Adrenal gland (tissue), 5 donors: Measurements from ENCODE around the gene PDS5A.

Source experiments
- CTCF ChIP-seq, 6 experiments: fragments of 450-650 bp in 4 of 6; fragments of 200-600 bp in 2 of 6; sonication (generic) in 1 of 6; IDR thresholded peaks; 1 replicate in 5 of 6; 2 replicates in 1 of 6; pipeline versions ENCODE4 v1.5.1 to v1.8.0; 2016 to 2021; ENCODE audit warnings: antibody characterized with exemption in 6 of 6, mild to moderate bottlenecking in 2 of 6, moderate library complexity in 1 of 6
- POLR2A ChIP-seq, 2 donors: fragments of 450-650 bp; IDR thresholded peaks; one replicate each; pipeline ENCODE4 v1.6.1; 2017; ENCODE audit warnings: antibody characterized with exemption in 2 of 2, mild to moderate bottlenecking in 2 of 2, moderate library complexity in 1 of 2
- donor health status: DM: no; HTN: no; CAD: no.

- TF ChIP-seq CTCF (IDR thresholded peaks at IDR 0.05), result no peak
- no peak for TF ChIP-seq POLR2A (IDR thresholded peaks at IDR 0.05)
Measured at GRCh38 chr4:39852636-39853035, 125.1 kb downstream of the PDS5A start.
